ENCODE results near the gene APLP1. TPM values are rescaled to one million over a fixed set of nuclear protein-coding genes. Genes with fewer than 3 reads are reported as not detected.

Gene APLP1
- total and polyA plus RNA-seq, 2 experiments from 2014 or later: 10.6 to 16.8 TPM

GRCh38 chr19:35921012-35921411 is 52.6 kb downstream of the APLP1 start:
- no peak overlapping the region for H3K9ac ChIP-seq
- no peak overlapping the region for H3K4me2 ChIP-seq (ENCODE audit: unreplicated experiment)
- no peaks in the 10 kb centered on the region for H3F3A ChIP-seq (ENCODE audit: insufficient read depth)
- no peaks in the 10 kb centered on the region for H3K79me2 ChIP-seq (ENCODE audit: insufficient read depth)
- TF ChIP-seq EZH2 (IDR thresholded peaks at IDR 0.05; ENCODE audit: insufficient read depth, poor library complexity, severe bottlenecking): no peak
- TF ChIP-seq EZH2phosphoT487 (IDR thresholded peaks at IDR 0.05; ENCODE audit: insufficient read depth, low read depth): no peak
- no peak overlapping the region for H3K4me3 ChIP-seq
- H4K20me1 ChIP-seq (ENCODE audit: insufficient read depth): no peaks in the 10 kb centered on the region
- no peaks in the 10 kb centered on the region for H3K9me3 ChIP-seq (ENCODE audit: low read depth)
- H2AFZ ChIP-seq: no peak overlapping the region
- H3K4me1 ChIP-seq (ENCODE audit: insufficient read depth): no peaks in the 10 kb centered on the region
- no peak overlapping the region for H3K27ac ChIP-seq
- H3K9me2 ChIP-seq (ENCODE audit: insufficient read depth): no peaks in the 10 kb centered on the region
- H3K36me3 ChIP-seq (ENCODE audit: low read depth): no peaks in the 10 kb centered on the region
- WGBS, 2 experiments (ENCODE audit: low coverage in 1 of 2, low lambda C conversion rate in 2 of 2, missing lambda C conversion rate in 2 of 2): 54 to 58% methylated on average over 6 of the region's 6 CpGs
- in situ Hi-C loops (cut with MboI): no loop called here
- H3K27me3 ChIP-seq (replicated peaks; ENCODE audit: insufficient read depth): peaks cover 6% of the 10 kb centered on the region; the same call in 1 of the 2 replicates
- DNase-seq: no peak

- no peaks in the 10 kb centered on the region for H4K20me1 ChIP-seq (ENCODE audit: insufficient read depth)
- TF ChIP-seq EZH2phosphoT487 (IDR thresholded peaks at IDR 0.05; ENCODE audit: insufficient read depth, low read depth) (no peak), EZH2 (IDR thresholded peaks at IDR 0.05; ENCODE audit: insufficient read depth, poor library complexity, severe bottlenecking) (no peak)
- H3K4me1 ChIP-seq (ENCODE audit: insufficient read depth): no peaks in the 10 kb centered on the region
- peaks cover 6% of the 10 kb centered on the region; the same call in 1 of the 2 replicates for H3K27me3 ChIP-seq (replicated peaks; ENCODE audit: insufficient read depth)
- H3F3A ChIP-seq (ENCODE audit: insufficient read depth): no peaks in the 10 kb centered on the region
- no peaks in the 10 kb centered on the region for H3K36me3 ChIP-seq (ENCODE audit: low read depth)
- 62 to 70% methylated on average over 3 of the region's 3 CpGs for WGBS, 2 experiments (ENCODE audit: low coverage in 1 of 2, low lambda C conversion rate in 2 of 2, missing lambda C conversion rate in 2 of 2)
- in situ Hi-C loops (cut with MboI): no loop called here
- no peak overlapping the region for H3K4me3 ChIP-seq
- H3K9me3 ChIP-seq (ENCODE audit: low read depth): no peaks in the 10 kb centered on the region
- H3K27ac ChIP-seq: no peak overlapping the region
- no peak overlapping the region for H3K4me2 ChIP-seq (ENCODE audit: unreplicated experiment)
- H2AFZ ChIP-seq: no peak overlapping the region
- no peak overlapping the region for H3K9ac ChIP-seq
- H3K79me2 ChIP-seq (ENCODE audit: insufficient read depth): no peaks in the 10 kb centered on the region
- no peaks in the 10 kb centered on the region for H3K9me2 ChIP-seq (ENCODE audit: insufficient read depth)
- DNase-seq: no peak
Measured at GRCh38 chr19:35925501-35925900, 57.1 kb downstream of the APLP1 start.

GRCh38 chr19:35928507-35928906 is 60.1 kb downstream of the APLP1 start:
- in situ Hi-C loops (cut with MboI): no loop called here
- TF ChIP-seq EZH2 (IDR thresholded peaks at IDR 0.05; ENCODE audit: insufficient read depth, poor library complexity, severe bottlenecking) (no peak), EZH2phosphoT487 (IDR thresholded peaks at IDR 0.05; ENCODE audit: insufficient read depth, low read depth) (no peak)
- 59 to 73% methylated on average over 5 of the region's 5 CpGs for WGBS, 2 experiments (ENCODE audit: low coverage in 1 of 2, low lambda C conversion rate in 2 of 2, missing lambda C conversion rate in 2 of 2)

More at GRCh38 chr19:35928507-35928906, 60.1 kb downstream of the APLP1 start:
- Histone ChIP-seq H3K36me3 (ENCODE audit: low read depth) (no peaks in the 10 kb centered on the region), H3K9me3 (ENCODE audit: low read depth) (no peaks in the 10 kb centered on the region), H3K9ac (no peak overlapping the region), H3K4me1 (ENCODE audit: insufficient read depth) (no peaks in the 10 kb centered on the region), H2AFZ (no peak overlapping the region), H3K79me2 (ENCODE audit: insufficient read depth) (no peaks in the 10 kb centered on the region), H3K4me2 (ENCODE audit: unreplicated experiment) (no peak overlapping the region), H3K27me3 (replicated peaks; ENCODE audit: insufficient read depth) (peaks cover 6% of the 10 kb centered on the region; the same call in 1 of the 2 replicates), H3F3A (ENCODE audit: insufficient read depth) (no peaks in the 10 kb centered on the region), H3K4me3 (no peak overlapping the region), H3K9me2 (ENCODE audit: insufficient read depth) (no peaks in the 10 kb centered on the region), H3K27ac (no peak overlapping the region), H4K20me1 (ENCODE audit: insufficient read depth) (no peaks in the 10 kb centered on the region)
- no peak for DNase-seq

Small RNA genes lying within 50 kb of the gene (small RNA-seq; reads per million reads assigned to genes)
- gene RN7SL402P (ENCODE audit: low read depth, low replicate concordance): not detected

Other genes starting within 250 kb of the APLP1 start
- 57.3 and 74.7 TPM in 2 replicates for gene RBM42, start 239.5 kb upstream of the APLP1 start, total RNA-seq (2014; rRNA removed; shearing (Covaris generic))
- 82.5 and 86.2 TPM in 2 replicates for gene RBM42, start 239.5 kb upstream of the APLP1 start, polyA plus RNA-seq (2016; fragmentation: Nextera tagmentation; extraction: Ambion mirVana)
- not detected in 2 replicates for gene ETV2, start 226.8 kb upstream of the APLP1 start, total RNA-seq (2014; rRNA removed; shearing (Covaris generic))
- gene ETV2, start 226.8 kb upstream of the APLP1 start, polyA plus RNA-seq (2016; fragmentation: Nextera tagmentation; extraction: Ambion mirVana): 0.91 and 0.93 TPM in 2 replicates
- 328 and 423 TPM in 2 replicates for gene COX6B1, start 220.3 kb upstream of the APLP1 start, total RNA-seq (2014; rRNA removed; shearing (Covaris generic))
- 448 and 472 TPM in 2 replicates for gene COX6B1, start 220.3 kb upstream of the APLP1 start, polyA plus RNA-seq (2016; fragmentation: Nextera tagmentation; extraction: Ambion mirVana)
- gene UPK1A, start 202.1 kb upstream of the APLP1 start, total RNA-seq (2014; rRNA removed; shearing (Covaris generic)): not detected in 2 replicates
- gene UPK1A, start 202.1 kb upstream of the APLP1 start, polyA plus RNA-seq (2016; fragmentation: Nextera tagmentation; extraction: Ambion mirVana): not detected in 2 replicates
- gene ZBTB32, start 164.0 kb upstream of the APLP1 start, total RNA-seq (2014; rRNA removed; shearing (Covaris generic)): not detected in 2 replicates
- not detected in 2 replicates for gene ZBTB32, start 164.0 kb upstream of the APLP1 start, polyA plus RNA-seq (2016; fragmentation: Nextera tagmentation; extraction: Ambion mirVana)
- 6.8 and 7.5 TPM in 2 replicates for gene KMT2B, start 150.6 kb upstream of the APLP1 start, total RNA-seq (2014; rRNA removed; shearing (Covaris generic))
- gene KMT2B, start 150.6 kb upstream of the APLP1 start, polyA plus RNA-seq (2016; fragmentation: Nextera tagmentation; extraction: Ambion mirVana): 4.0 and 4.1 TPM in 2 replicates
- gene IGFLR1, start 126.1 kb upstream of the APLP1 start, total RNA-seq (2014; rRNA removed; shearing (Covaris generic)): 1.4 TPM in 1 of 2 replicates, not detected in the other
- gene IGFLR1, start 126.1 kb upstream of the APLP1 start, polyA plus RNA-seq (2016; fragmentation: Nextera tagmentation; extraction: Ambion mirVana): 3.2 and 3.3 TPM in 2 replicates
- gene U2AF1L4, start 123.2 kb upstream of the APLP1 start, total RNA-seq (2014; rRNA removed; shearing (Covaris generic)): 10.7 and 18.8 TPM in 2 replicates
- gene U2AF1L4, start 123.2 kb upstream of the APLP1 start, polyA plus RNA-seq (2016; fragmentation: Nextera tagmentation; extraction: Ambion mirVana): 23.1 and 25.3 TPM in 2 replicates
- gene PSENEN, start 122.9 kb upstream of the APLP1 start, total RNA-seq (2014; rRNA removed; shearing (Covaris generic)): 15.7 and 21.6 TPM in 2 replicates
- gene PSENEN, start 122.9 kb upstream of the APLP1 start, polyA plus RNA-seq (2016; fragmentation: Nextera tagmentation; extraction: Ambion mirVana): 99.7 and 108 TPM in 2 replicates
- 12.0 and 12.3 TPM in 2 replicates for gene LIN37, start 120.0 kb upstream of the APLP1 start, total RNA-seq (2014; rRNA removed; shearing (Covaris generic))
- gene LIN37, start 120.0 kb upstream of the APLP1 start, polyA plus RNA-seq (2016; fragmentation: Nextera tagmentation; extraction: Ambion mirVana): 9.5 and 9.7 TPM in 2 replicates
- 14.1 and 24.3 TPM in 2 replicates for gene HSPB6, start 111.5 kb upstream of the APLP1 start, total RNA-seq (2014; rRNA removed; shearing (Covaris generic))
- 220 and 238 TPM in 2 replicates for gene HSPB6, start 111.5 kb upstream of the APLP1 start, polyA plus RNA-seq (2016; fragmentation: Nextera tagmentation; extraction: Ambion mirVana)
- gene PROSER3, start 110.4 kb upstream of the APLP1 start, total RNA-seq (2014; rRNA removed; shearing (Covaris generic)): 2.7 and 7.6 TPM in 2 replicates
- 10.9 and 12.6 TPM in 2 replicates for gene PROSER3, start 110.4 kb upstream of the APLP1 start, polyA plus RNA-seq (2016; fragmentation: Nextera tagmentation; extraction: Ambion mirVana)
- gene ARHGAP33, start 93.0 kb upstream of the APLP1 start, total RNA-seq (2014; rRNA removed; shearing (Covaris generic)): 2.0 and 24.9 TPM in 2 replicates
- 1.1 and 1.9 TPM in 2 replicates for gene ARHGAP33, start 93.0 kb upstream of the APLP1 start, polyA plus RNA-seq (2016; fragmentation: Nextera tagmentation; extraction: Ambion mirVana)
- not detected in 2 replicates for gene PRODH2, start 55.7 kb upstream of the APLP1 start, total RNA-seq (2014; rRNA removed; shearing (Covaris generic))
- gene PRODH2, start 55.7 kb upstream of the APLP1 start, polyA plus RNA-seq (2016; fragmentation: Nextera tagmentation; extraction: Ambion mirVana): not detected in 2 replicates
- gene NPHS1, start 16.1 kb upstream of the APLP1 start, total RNA-seq (2014; rRNA removed; shearing (Covaris generic)): not detected in 2 replicates
- gene NPHS1, start 16.1 kb upstream of the APLP1 start, polyA plus RNA-seq (2016; fragmentation: Nextera tagmentation; extraction: Ambion mirVana): not detected in 2 replicates
- gene KIRREL2, start 11.7 kb upstream of the APLP1 start, total RNA-seq (2014; rRNA removed; shearing (Covaris generic)): not detected in 2 replicates
- gene KIRREL2, start 11.7 kb upstream of the APLP1 start, polyA plus RNA-seq (2016; fragmentation: Nextera tagmentation; extraction: Ambion mirVana): not detected in 2 replicates
- 5.0 and 7.6 TPM in 2 replicates for gene NFKBID, start 32.0 kb downstream of the APLP1 start, total RNA-seq (2014; rRNA removed; shearing (Covaris generic))
- 3.9 and 7.1 TPM in 2 replicates for gene NFKBID, start 32.0 kb downstream of the APLP1 start, polyA plus RNA-seq (2016; fragmentation: Nextera tagmentation; extraction: Ambion mirVana)
- gene HCST, start 34.0 kb downstream of the APLP1 start, total RNA-seq (2014; rRNA removed; shearing (Covaris generic)): not detected in 2 replicates
- gene HCST, start 34.0 kb downstream of the APLP1 start, polyA plus RNA-seq (2016; fragmentation: Nextera tagmentation; extraction: Ambion mirVana): 9.1 and 11.3 TPM in 2 replicates
- not detected in 2 replicates for gene TYROBP, start 39.7 kb downstream of the APLP1 start, total RNA-seq (2014; rRNA removed; shearing (Covaris generic))
- not detected in 2 replicates for gene TYROBP, start 39.7 kb downstream of the APLP1 start, polyA plus RNA-seq (2016; fragmentation: Nextera tagmentation; extraction: Ambion mirVana)
- 5.3 and 9.4 TPM in 2 replicates for gene LRFN3, start 67.8 kb downstream of the APLP1 start, total RNA-seq (2014; rRNA removed; shearing (Covaris generic))
- 7.1 and 7.5 TPM in 2 replicates for gene LRFN3, start 67.8 kb downstream of the APLP1 start, polyA plus RNA-seq (2016; fragmentation: Nextera tagmentation; extraction: Ambion mirVana)
- 38.3 and 49.7 TPM in 2 replicates for gene SDHAF1, start 126.6 kb downstream of the APLP1 start, total RNA-seq (2014; rRNA removed; shearing (Covaris generic))
- 17.2 and 20.3 TPM in 2 replicates for gene SDHAF1, start 126.6 kb downstream of the APLP1 start, polyA plus RNA-seq (2016; fragmentation: Nextera tagmentation; extraction: Ambion mirVana)
- gene SYNE4, start 140.2 kb downstream of the APLP1 start, total RNA-seq (2014; rRNA removed; shearing (Covaris generic)): not detected in 2 replicates
- gene SYNE4, start 140.2 kb downstream of the APLP1 start, polyA plus RNA-seq (2016; fragmentation: Nextera tagmentation; extraction: Ambion mirVana): 0.11 and 0.31 TPM in 2 replicates
- gene ALKBH6, start 145.6 kb downstream of the APLP1 start, total RNA-seq (2014; rRNA removed; shearing (Covaris generic)): 32.1 and 34.1 TPM in 2 replicates
- 25.6 and 29.2 TPM in 2 replicates for gene ALKBH6, start 145.6 kb downstream of the APLP1 start, polyA plus RNA-seq (2016; fragmentation: Nextera tagmentation; extraction: Ambion mirVana)
- 10.9 and 14.9 TPM in 2 replicates for gene CLIP3, start 164.3 kb downstream of the APLP1 start, total RNA-seq (2014; rRNA removed; shearing (Covaris generic))
- 48.2 and 49.0 TPM in 2 replicates for gene CLIP3, start 164.3 kb downstream of the APLP1 start, polyA plus RNA-seq (2016; fragmentation: Nextera tagmentation; extraction: Ambion mirVana)
- gene THAP8, start 185.7 kb downstream of the APLP1 start, total RNA-seq (2014; rRNA removed; shearing (Covaris generic)): 3.8 and 8.2 TPM in 2 replicates
- gene THAP8, start 185.7 kb downstream of the APLP1 start, polyA plus RNA-seq (2016; fragmentation: Nextera tagmentation; extraction: Ambion mirVana): 11.8 and 12.8 TPM in 2 replicates
- 2.8 and 3.4 TPM in 2 replicates for gene WDR62, start 186.3 kb downstream of the APLP1 start, total RNA-seq (2014; rRNA removed; shearing (Covaris generic))
- gene WDR62, start 186.3 kb downstream of the APLP1 start, polyA plus RNA-seq (2016; fragmentation: Nextera tagmentation; extraction: Ambion mirVana): 2.6 and 2.7 TPM in 2 replicates
- gene OVOL3, start 242.6 kb downstream of the APLP1 start, total RNA-seq (2014; rRNA removed; shearing (Covaris generic)): not detected in 2 replicates
- gene OVOL3, start 242.6 kb downstream of the APLP1 start, polyA plus RNA-seq (2016; fragmentation: Nextera tagmentation; extraction: Ambion mirVana): not detected in 2 replicates
- 44.1 and 44.4 TPM in 2 replicates for gene POLR2I, start 246.3 kb downstream of the APLP1 start, total RNA-seq (2014; rRNA removed; shearing (Covaris generic))
- 130 and 143 TPM in 2 replicates for gene POLR2I, start 246.3 kb downstream of the APLP1 start, polyA plus RNA-seq (2016; fragmentation: Nextera tagmentation; extraction: Ambion mirVana)
- gene TBCB, start 246.9 kb downstream of the APLP1 start, total RNA-seq (2014; rRNA removed; shearing (Covaris generic)): 221 and 304 TPM in 2 replicates
- 279 and 292 TPM in 2 replicates for gene TBCB, start 246.9 kb downstream of the APLP1 start, polyA plus RNA-seq (2016; fragmentation: Nextera tagmentation; extraction: Ambion mirVana)

Data from GM23248 (cell line).